ENCODE measurements around the gene CLTB.
A peak's percentile ranks its signal among the peaks of the same experiment; 100 is the strongest.

CLTB gene

GRCh38 chr5:176384366-176384930, 31.9 kb downstream of the CLTB start:
- no peak for DNase-seq (ENCODE audit: extremely low read depth in 1 of 2, low read depth in 1 of 2)

- no peak for DNase-seq (ENCODE audit: extremely low read depth in 1 of 2, low read depth in 1 of 2)
Observed at GRCh38 chr5:176383961-176384360, 32.4 kb downstream of the CLTB start.

DNA sequence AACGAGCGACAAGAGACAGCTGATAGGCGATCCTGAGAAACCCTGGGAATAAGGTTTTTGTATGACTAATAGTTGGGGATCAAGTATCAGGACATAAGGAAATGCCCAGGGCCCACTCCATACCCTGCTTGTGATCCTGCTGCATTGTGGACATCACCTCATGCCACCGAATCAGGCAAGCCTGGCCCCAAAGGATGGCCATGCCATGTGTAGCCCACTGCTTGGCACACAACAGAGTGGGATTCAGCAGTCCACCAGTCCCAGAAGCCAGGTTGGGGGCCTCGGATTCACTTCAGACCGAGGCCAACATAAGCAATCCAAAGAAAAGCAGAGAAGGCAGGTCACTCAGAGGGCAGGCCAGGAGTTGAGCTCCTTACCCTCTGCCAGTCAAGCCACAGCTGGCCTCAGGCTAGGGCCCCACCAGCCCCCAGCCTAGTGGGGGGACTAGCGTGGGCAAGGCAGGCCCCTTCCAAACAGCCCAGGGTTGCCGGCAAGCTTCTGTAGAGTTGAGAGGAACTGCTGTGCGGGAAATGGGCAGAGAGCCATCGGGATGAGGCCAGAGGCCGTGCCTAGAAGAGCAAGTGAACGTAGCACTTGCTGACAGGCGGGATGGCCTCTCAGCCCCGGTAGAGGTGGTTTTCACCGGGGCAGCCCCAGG, 33.0 kb downstream of the CLTB start:
- no peak for DNase-seq (ENCODE audit: extremely low read depth in 1 of 2, low read depth in 1 of 2)

DNA sequence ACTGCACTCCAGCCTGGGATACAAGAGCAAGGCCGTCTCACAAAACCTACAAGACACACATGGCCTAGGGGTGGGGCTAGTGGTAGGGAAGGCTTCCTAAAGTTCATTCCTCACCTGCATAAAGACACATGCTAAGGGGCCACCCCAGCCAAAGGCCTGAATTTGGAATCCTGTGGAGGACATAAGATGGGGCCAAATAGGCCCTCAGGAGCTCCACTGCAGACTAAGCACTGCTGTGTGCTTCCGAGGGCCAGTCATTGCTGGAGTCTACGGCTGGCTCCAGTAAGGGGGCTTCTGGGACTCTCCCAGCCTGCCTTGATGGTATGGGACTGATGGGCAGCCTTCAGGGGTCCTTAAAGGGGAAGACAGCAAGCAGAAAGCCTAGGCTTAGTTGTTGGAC, 33.6 kb downstream of the CLTB start:
- no peak for DNase-seq (ENCODE audit: extremely low read depth in 1 of 2, low read depth in 1 of 2)

DNA sequence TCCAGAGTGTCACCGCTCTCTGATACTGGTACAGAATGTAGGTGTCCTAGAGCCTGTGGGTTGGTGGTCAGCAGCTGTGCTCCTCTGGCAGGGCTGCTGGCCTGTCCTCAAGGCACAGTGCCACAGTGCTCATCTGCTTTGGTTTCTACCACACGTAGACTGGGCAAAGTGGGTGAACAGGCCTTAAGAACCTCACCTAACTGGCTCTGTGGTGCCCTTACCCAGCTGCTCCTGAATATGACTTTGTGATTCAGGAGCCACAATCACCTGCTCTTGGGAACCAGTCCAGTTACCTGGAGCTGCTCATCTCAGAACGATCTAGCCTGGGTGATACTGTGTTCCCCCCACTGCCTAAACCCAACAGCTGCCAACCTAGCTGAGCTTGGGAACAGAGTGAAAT, 34.4 kb downstream of the CLTB start:
- no peak for DNase-seq (ENCODE audit: extremely low read depth in 1 of 2, low read depth in 1 of 2)

- no peak for DNase-seq (ENCODE audit: extremely low read depth in 1 of 2, low read depth in 1 of 2)
Observed at GRCh38 chr5:176381423-176381822, 34.9 kb downstream of the CLTB start.

DNA sequence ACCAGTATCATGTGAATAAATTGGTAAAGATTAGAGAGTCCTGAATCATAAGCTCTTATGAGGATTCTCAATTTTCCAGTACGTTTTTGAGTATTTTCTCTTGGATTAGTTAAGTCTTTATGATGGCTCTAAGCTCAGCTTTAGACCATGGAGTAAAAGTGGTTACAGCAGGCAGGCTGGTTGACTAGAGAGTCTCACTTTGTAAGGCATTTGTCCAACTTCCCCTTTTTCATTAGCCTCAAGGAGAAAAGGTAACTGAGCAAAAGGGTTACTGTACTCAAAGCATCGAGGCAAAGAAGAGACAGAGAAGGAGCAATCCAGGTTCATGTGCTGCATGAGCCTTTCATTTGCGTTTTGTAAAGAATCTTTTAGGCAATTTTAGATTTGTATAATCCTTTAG, 36.5 kb downstream of the CLTB start:
- DNase-seq (ENCODE audit: extremely low read depth in 1 of 2, low read depth in 1 of 2), result no peak

DNA sequence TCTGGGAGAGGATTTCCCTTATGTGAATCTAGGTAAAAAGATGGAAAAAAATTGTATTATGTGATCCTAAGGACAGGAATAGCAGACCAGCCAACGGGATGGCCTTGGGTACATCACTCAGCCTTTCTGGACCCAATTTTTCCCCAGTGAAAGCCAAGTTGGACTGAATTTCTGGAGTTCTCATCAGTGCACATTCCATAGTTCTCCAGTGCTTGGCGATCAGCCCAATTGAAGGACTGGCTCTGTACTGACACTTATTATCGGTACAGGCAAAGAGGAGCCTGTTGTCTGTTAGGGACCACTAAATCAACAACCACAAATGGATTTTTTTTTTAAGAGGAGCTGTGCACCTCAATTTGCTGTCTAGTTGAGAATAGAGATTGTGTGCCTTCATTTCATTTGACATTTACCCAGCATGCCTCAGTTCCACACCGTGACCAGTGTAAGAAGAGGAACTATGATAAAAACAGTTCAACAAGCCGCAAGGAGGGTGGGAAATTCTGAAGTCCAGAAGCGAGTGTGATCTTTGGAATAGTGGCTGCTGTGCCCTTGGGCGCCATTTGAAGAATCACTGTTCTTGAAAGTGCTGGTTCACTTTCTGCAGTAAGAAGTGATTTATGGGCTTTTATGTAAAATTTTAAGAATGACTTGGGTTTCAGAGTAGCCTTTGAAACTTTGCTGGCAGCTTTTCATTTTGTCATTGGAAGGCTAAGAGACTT, 43.1 kb downstream of the CLTB start:
- no peak for DNase-seq (ENCODE audit: extremely low read depth in 1 of 2, low read depth in 1 of 2)

GRCh38 chr5:176371621-176372539, 44.5 kb downstream of the CLTB start:
- no peak for DNase-seq (ENCODE audit: extremely low read depth in 1 of 2, low read depth in 1 of 2)

- no peak for DNase-seq (ENCODE audit: extremely low read depth in 1 of 2, low read depth in 1 of 2)
Observed at GRCh38 chr5:176369934-176370711, 46.2 kb downstream of the CLTB start.

- DNase-seq (ENCODE audit: extremely low read depth in 1 of 2, low read depth in 1 of 2), result no peak
Observed at GRCh38 chr5:176368726-176369125, 47.6 kb downstream of the CLTB start.

DNA sequence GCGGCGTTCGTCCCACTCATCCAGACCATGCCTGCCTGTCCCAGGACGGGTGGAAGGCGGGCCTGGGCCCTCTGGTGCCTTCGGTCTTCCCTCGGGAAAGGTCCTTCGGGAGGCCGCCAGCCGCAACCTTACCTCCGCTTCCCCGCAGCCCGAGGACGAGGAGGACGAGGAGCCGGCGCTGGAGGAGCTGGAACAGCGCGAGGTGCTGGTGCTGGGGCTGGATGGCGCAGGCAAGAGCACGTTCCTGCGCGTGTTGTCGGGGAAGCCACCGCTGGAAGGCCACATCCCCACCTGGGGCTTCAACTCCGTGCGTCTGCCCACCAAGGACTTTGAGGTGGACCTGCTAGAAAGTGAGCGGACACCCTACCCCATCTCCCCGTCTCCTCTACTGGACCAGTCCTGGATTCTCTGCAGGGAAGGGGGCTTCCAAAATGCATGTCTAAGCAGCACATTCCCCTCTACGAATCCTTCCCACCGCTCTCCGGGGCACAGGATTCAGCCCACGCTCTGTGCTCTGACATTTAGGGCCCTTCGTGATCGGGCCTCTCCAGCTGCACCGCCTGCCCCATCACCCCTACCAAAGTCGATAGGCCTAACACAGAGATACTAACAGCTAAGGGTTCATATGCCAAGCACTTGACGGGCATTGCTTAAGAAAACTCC, 50.0 kb downstream of the CLTB start:
- DNase-seq (ENCODE audit: extremely low read depth in 1 of 2, low read depth in 1 of 2), result no peak

DNA sequence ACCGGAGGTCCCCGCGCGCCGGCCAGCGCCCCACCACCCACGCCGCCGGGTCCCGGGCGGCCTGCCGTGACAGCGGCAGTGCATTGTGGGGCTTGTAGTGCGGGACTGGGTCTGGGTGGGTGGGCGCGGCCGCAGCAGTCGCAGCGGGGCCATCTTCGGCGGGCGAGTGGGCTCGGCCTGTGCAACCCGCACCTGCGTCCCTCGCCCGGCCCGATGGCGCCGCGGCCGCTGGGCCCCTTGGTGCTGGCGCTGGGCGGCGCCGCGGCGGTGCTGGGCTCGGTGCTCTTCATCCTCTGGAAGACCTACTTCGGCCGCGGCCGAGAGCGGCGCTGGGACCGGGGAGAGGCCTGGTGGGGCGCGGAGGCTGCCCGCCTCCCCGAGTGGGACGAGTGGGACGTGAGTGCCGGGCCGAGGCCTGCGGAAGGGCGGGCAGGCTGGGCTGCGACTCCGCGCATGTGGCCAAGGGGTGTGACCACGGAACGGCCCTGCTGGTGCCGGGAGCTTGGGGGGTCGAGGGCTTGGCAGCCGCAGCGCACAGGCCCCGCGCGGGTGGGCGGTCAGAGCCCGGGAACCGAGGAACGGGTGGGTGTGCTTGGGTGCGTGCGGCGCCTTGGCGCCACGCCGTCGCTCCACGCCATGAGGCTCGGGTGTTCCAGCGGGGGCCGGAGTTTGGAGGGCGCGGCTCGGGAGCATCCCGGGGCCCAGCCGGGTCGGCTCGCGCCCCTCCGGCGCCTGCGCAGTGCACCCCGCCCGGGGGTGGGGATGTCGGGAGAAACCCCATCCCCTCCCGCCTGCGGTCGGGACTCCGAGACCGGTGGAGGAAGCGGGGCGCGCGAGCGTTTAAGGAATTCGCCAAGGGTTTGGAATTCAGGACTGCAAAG, 50.7 kb downstream of the CLTB start, which contains the start of gene ARL10:
Gene ARL10, plus strand, starts transcription at position 137 of the 881 bp plus-strand sequence. Its CDS starts 77 bp downstream, at position 214.
- DNase-seq (ENCODE audit: extremely low read depth in 1 of 2, low read depth in 1 of 2), result peak; percentile 38 to 62

- no peak for DNase-seq (ENCODE audit: extremely low read depth in 1 of 2, low read depth in 1 of 2)
Observed at GRCh38 chr5:176364765-176365350, 51.5 kb downstream of the CLTB start.

DNA sequence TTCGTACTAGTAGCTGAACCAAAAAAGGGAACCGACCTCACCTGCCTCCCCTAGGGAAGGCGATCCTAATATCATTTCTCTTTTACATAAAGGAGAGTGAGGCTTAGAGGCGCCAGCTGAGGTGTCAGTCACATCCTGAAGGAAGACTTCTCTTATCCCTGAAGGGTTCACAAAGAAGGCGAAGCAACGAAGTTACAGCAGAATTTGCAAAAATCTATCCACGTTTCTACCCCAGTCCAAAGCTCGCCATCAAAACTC, 54.2 kb downstream of the CLTB start:
- no peak for DNase-seq (ENCODE audit: extremely low read depth in 1 of 2, low read depth in 1 of 2)

DNA sequence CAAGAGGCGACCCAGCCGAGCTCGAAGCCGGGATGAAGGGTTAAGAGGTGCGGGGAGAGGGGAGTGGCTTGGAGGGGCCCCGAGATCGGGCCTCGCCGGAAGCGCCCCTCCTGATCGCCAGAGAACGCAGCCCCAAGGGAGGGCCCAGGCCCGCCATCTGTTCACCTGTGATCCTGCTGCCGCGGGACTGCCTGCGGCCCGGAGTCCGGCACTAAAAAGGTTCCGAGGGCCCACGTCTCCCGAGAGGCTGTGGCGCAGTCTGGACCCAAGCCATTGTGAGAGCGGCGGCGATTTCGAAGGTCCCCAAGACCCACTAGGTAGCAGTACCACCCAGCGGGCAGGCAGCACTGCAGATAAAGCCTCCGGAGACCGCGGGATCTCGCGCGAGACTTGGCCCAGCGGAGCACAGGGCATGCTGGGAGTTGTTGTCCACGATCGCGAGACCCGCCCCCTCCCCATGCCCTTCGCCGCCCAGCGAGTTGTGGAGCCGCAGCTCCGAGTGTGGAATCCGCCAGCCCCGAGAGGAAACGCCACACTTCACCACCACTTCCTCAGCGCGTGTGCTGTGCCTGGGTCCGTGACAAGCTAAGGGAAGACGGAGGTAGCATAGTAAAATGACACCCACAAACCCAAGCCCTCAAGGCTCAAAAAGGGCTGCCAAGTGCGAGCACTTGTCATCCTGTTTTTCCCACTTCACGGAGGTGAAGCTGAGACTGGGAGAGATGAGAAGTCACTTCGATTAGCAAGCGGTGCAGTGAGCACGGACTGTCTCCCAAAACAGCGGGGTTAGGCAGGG, 54.7 kb downstream of the CLTB start, which contains the start of gene KIAA1191:
Gene KIAA1191, minus strand, starts transcription at position 328 of the 796 bp plus-strand sequence. CDS start 2,256 bp downstream, outside the sequence.
- peak; percentile 83 to 93 for DNase-seq (ENCODE audit: extremely low read depth in 1 of 2, low read depth in 1 of 2)

- no peak for DNase-seq (ENCODE audit: extremely low read depth in 1 of 2, low read depth in 1 of 2)
Observed at GRCh38 chr5:176360894-176361436, 55.4 kb downstream of the CLTB start.
